HepG2 (cell line): ENCODE results near the gene REPIN1. TPM values are rescaled to one million over a fixed set of nuclear protein-coding genes. Genes with fewer than 3 reads are reported as not detected.

ENCODE experiments used
- BORCS8-MEF2B ChIP-seq: sonication (generic); formaldehyde crosslinking; IDR thresholded peaks from 2 replicates; pipeline ENCODE4 v1.8.0; 2022; ENCODE audit warnings: mild to moderate bottlenecking, missing genetic modification reagents
- CBX5 ChIP-seq: sonication (generic); formaldehyde crosslinking; IDR thresholded peaks from 2 replicates; pipeline ENCODE4 v1.4.0; 2020; ENCODE audit warnings: missing genetic modification reagents, borderline replicate concordance
- CHCHD3 ChIP-seq: sonication (generic); formaldehyde crosslinking; IDR thresholded peaks from 2 replicates; pipeline ENCODE4 v1.8.0; 2022; ENCODE audit warnings: mild to moderate bottlenecking, missing genetic modification reagents, moderate library complexity
- FOXJ3 ChIP-seq: sonication (generic); formaldehyde crosslinking; IDR thresholded peaks from 2 replicates; pipeline ENCODE4 v1.4.0; 2020; ENCODE audit warnings: missing genetic modification reagents, mild to moderate bottlenecking, borderline replicate concordance
- HES4 ChIP-seq: sonication (generic); formaldehyde crosslinking; IDR thresholded peaks from 2 replicates; pipeline ENCODE4 v1.9.0; 2021; ENCODE audit warnings: mild to moderate bottlenecking, missing genetic modification reagents, borderline replicate concordance
- NCOA5 ChIP-seq: sonication (generic); formaldehyde crosslinking; IDR thresholded peaks from 2 replicates; pipeline ENCODE4 v1.4.0; 2020; ENCODE audit warnings: missing genetic modification reagents
- NRL ChIP-seq: sonication (generic); formaldehyde crosslinking; IDR thresholded peaks from 2 replicates; pipeline ENCODE4 v1.5.0; 2020; ENCODE audit warnings: missing genetic modification reagents, mild to moderate bottlenecking, moderate library complexity, borderline replicate concordance
- POLR2AphosphoS2 ChIP-seq: IDR thresholded peaks from 2 replicates; pipeline ENCODE4 v1.6.1; 2011; ENCODE audit warnings: low read depth, low read length, improper control_type of control experiment
- RFXANK ChIP-seq: IDR thresholded peaks from 2 replicates; pipeline ENCODE4 v1.6.1; 2016
- SCMH1 ChIP-seq: sonication (generic); formaldehyde crosslinking; IDR thresholded peaks from 2 replicates; pipeline ENCODE4 v1.9.0; 2021; ENCODE audit warnings: missing genetic modification reagents, mild to moderate bottlenecking, borderline replicate concordance
- SNRNP70 ChIP-seq: fragments of 200-400 bp; formaldehyde crosslinking; IDR thresholded peaks from 2 replicates; pipeline ENCODE4 v1.6.1; 2017; ENCODE audit warnings: mild to moderate bottlenecking, low read depth, low read length, moderate library complexity
- ZFP37 ChIP-seq: sonication (generic); formaldehyde crosslinking; IDR thresholded peaks from 2 replicates; pipeline ENCODE4 v1.4.0; 2020; ENCODE audit warnings: missing genetic modification reagents, borderline replicate concordance
- ZNF138 ChIP-seq: sonication (generic); formaldehyde crosslinking; IDR thresholded peaks from 2 replicates; pipeline ENCODE4 v1.5.0; 2020; ENCODE audit warnings: mild to moderate bottlenecking, low read depth, missing genetic modification reagents
- ZNF225 ChIP-seq: sonication (generic); formaldehyde crosslinking; IDR thresholded peaks from 2 replicates; pipeline ENCODE4 v1.4.0; 2020; ENCODE audit warnings: mild to moderate bottlenecking, missing genetic modification reagents
- ZNF326 ChIP-seq: sonication (generic); formaldehyde crosslinking; IDR thresholded peaks from 2 replicates; pipeline ENCODE4 v1.4.0; 2020; ENCODE audit warnings: missing genetic modification reagents, borderline replicate concordance
- ZNF550 ChIP-seq: sonication (generic); formaldehyde crosslinking; IDR thresholded peaks from 2 replicates; pipeline ENCODE4 v1.4.0; 2020; ENCODE audit warnings: mild to moderate bottlenecking, missing genetic modification reagents, borderline replicate concordance
- ZZZ3 ChIP-seq: sonication (generic); formaldehyde crosslinking; IDR thresholded peaks from 2 replicates; pipeline ENCODE4 v1.4.0; 2020; ENCODE audit warnings: missing genetic modification reagents, mild to moderate bottlenecking, borderline replicate concordance
- polyA plus RNA-seq, 8 experiments: library from polyadenylated mRNA; depleted of rRNA in 3 of 8; stranded (reverse) in 7 of 8; unstranded in 1 of 8; fragments of >200 nt; fragmentation: Illumina TruSeq in 4 of 8; extraction: Trizol in 4 of 8; gene quantifications; 2 replicates each; pipeline versions ENCODE4 v1.2.1 to v1.2.3, GENCODE V29; 2011 to 2016; ENCODE audit warnings: low read depth in 4 of 8, missing spikeins in 1 of 8, mixed read lengths in 1 of 8; ENCODE audit not compliant: insufficient read depth in 1 of 8
- total RNA-seq, 5 experiments: library from RNA; depleted of rRNA; stranded (reverse); fragments of >200 nt; fragmentation: Illumina TruSeq; extraction: Trizol; gene quantifications; 2 replicates each; pipeline ENCODE4 v1.2.3, GENCODE V29; 2016; ENCODE audit warnings: low read depth in 1 of 5
- TF ChIP-seq, protein P1 (sequence below): sonication (generic); formaldehyde crosslinking; IDR thresholded peaks from 2 replicates; pipeline ENCODE4 v1.5.1; 2020; ENCODE audit warnings: mild to moderate bottlenecking, moderate library complexity, missing genetic modification reagents
- TF ChIP-seq, protein P2 (sequence below): sonication (generic); formaldehyde crosslinking; IDR thresholded peaks from 2 replicates; pipeline ENCODE4 v1.4.0; 2020; ENCODE audit warnings: mild to moderate bottlenecking, low read depth, missing genetic modification reagents
- TF ChIP-seq, protein P3 (sequence below): sonication (generic); formaldehyde crosslinking; IDR thresholded peaks from 2 replicates; pipeline ENCODE4 v1.9.0; 2021; ENCODE audit warnings: missing genetic modification reagents, borderline replicate concordance

REPIN1 gene
- total and polyA plus RNA-seq, 2 of the 13 experiments (the other 11 are each of a cell fraction or from before 2014, with no cell fraction given): 69.9 to 108 TPM

DNA sequence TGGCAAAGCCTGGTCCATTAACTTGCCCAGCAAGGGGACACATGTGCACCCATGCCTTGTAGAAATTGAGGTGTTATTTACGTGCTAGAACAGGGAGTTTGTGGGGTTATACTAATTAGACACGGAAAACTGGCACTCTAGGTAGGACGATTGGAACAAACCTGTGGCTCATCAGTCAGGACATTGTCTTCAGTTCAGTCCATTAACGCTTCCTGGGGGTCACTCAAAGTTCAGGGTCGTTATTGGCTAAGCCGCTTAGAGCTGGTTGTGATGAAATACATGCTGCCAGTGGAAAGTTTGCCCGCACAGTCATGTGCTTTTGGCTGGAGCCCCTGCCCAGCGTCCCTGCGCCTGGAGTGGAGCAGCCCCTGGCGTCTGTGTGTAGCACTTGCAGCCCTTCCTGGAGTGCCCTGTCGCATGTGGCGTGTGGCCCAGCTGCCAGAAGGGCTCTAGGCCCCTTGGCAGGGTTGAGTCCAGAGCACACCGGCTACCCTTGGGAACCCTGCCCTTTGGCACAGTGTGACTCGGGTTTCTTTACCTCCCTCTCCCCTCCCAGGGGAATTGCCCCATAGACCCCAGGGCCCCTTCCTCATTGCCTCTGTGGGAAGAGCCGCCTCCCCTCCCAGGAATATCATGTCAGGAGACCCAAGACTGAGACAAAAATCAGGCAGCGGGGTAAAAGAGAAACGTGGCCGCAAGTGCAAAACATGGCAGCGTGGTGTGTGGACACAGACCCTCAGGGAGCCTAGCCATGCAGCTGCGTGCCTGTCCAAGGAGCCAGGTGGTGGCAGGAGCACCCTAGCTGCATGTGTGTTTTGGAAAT is 20.3 kb downstream of the REPIN1 start (continued):
- TF ChIP-seq HES4 (CRISPR knock-in tag) (0 out of 2 replicates have a peak, but pooled peaks have one; percentile 40), ZNF326 (CRISPR knock-in tag) (no peak), CHCHD3 (CRISPR knock-in tag) (0 out of 2 replicates have a peak, but pooled peaks have one; percentile 64), FOXJ3 (peak; percentile 87), BORCS8-MEF2B (CRISPR knock-in tag) (peak; percentile 95), ZNF225 (CRISPR knock-in tag) (peak; percentile 47; the same call in 1 of the 2 replicates), RFXANK (CRISPR knock-in tag) (peak; percentile 73; the same call in 1 of the 2 replicates), SCMH1 (no peak), ZZZ3 (no peak), NRL (CRISPR knock-in tag) (peak; percentile 40; the same call in 1 of the 2 replicates), ZNF550 (CRISPR knock-in tag) (no peak), SNRNP70 (no peak), CBX5 (CRISPR knock-in tag) (peak; percentile 97; the same call in 1 of the 2 replicates), ZFP37 (CRISPR knock-in tag) (0 out of 2 replicates have a peak, but pooled peaks have one; percentile 78), NCOA5 (CRISPR knock-in tag) (no peak), ZNF138 (CRISPR knock-in tag) (no peak; the same call in 1 of the 2 replicates), POLR2AphosphoS2 (no peak)
- TF ChIP-seq, protein P1, sequence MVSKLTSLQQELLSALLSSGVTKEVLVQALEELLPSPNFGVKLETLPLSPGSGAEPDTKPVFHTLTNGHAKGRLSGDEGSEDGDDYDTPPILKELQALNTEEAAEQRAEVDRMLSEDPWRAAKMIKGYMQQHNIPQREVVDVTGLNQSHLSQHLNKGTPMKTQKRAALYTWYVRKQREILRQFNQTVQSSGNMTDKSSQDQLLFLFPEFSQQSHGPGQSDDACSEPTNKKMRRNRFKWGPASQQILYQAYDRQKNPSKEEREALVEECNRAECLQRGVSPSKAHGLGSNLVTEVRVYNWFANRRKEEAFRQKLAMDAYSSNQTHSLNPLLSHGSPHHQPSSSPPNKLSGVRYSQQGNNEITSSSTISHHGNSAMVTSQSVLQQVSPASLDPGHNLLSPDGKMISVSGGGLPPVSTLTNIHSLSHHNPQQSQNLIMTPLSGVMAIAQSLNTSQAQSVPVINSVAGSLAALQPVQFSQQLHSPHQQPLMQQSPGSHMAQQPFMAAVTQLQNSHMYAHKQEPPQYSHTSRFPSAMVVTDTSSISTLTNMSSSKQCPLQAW: peak; percentile 97
- TF ChIP-seq, protein P2, sequence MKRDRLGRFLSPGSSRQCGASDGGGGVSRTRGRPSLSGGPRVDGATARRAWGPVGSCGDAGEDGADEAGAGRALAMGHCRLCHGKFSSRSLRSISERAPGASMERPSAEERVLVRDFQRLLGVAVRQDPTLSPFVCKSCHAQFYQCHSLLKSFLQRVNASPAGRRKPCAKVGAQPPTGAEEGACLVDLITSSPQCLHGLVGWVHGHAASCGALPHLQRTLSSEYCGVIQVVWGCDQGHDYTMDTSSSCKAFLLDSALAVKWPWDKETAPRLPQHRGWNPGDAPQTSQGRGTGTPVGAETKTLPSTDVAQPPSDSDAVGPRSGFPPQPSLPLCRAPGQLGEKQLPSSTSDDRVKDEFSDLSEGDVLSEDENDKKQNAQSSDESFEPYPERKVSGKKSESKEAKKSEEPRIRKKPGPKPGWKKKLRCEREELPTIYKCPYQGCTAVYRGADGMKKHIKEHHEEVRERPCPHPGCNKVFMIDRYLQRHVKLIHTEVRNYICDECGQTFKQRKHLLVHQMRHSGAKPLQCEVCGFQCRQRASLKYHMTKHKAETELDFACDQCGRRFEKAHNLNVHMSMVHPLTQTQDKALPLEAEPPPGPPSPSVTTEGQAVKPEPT (CRISPR knock-in tag): peak; percentile 78; the same call in 1 of the 2 replicates
- TF ChIP-seq, protein P3, sequence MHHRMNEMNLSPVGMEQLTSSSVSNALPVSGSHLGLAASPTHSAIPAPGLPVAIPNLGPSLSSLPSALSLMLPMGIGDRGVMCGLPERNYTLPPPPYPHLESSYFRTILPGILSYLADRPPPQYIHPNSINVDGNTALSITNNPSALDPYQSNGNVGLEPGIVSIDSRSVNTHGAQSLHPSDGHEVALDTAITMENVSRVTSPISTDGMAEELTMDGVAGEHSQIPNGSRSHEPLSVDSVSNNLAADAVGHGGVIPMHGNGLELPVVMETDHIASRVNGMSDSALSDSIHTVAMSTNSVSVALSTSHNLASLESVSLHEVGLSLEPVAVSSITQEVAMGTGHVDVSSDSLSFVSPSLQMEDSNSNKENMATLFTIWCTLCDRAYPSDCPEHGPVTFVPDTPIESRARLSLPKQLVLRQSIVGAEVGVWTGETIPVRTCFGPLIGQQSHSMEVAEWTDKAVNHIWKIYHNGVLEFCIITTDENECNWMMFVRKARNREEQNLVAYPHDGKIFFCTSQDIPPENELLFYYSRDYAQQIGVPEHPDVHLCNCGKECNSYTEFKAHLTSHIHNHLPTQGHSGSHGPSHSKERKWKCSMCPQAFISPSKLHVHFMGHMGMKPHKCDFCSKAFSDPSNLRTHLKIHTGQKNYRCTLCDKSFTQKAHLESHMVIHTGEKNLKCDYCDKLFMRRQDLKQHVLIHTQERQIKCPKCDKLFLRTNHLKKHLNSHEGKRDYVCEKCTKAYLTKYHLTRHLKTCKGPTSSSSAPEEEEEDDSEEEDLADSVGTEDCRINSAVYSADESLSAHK (CRISPR knock-in tag): no peak
